Measurements from ENCODE around the gene PRDM13. TPM values are rescaled to one million over a fixed set of nuclear protein-coding genes. Genes with fewer than 3 reads are reported as not detected.

PRDM13 gene
- total RNA-seq (ENCODE audit: low replicate concordance): not detected in 2 replicates

DNA sequence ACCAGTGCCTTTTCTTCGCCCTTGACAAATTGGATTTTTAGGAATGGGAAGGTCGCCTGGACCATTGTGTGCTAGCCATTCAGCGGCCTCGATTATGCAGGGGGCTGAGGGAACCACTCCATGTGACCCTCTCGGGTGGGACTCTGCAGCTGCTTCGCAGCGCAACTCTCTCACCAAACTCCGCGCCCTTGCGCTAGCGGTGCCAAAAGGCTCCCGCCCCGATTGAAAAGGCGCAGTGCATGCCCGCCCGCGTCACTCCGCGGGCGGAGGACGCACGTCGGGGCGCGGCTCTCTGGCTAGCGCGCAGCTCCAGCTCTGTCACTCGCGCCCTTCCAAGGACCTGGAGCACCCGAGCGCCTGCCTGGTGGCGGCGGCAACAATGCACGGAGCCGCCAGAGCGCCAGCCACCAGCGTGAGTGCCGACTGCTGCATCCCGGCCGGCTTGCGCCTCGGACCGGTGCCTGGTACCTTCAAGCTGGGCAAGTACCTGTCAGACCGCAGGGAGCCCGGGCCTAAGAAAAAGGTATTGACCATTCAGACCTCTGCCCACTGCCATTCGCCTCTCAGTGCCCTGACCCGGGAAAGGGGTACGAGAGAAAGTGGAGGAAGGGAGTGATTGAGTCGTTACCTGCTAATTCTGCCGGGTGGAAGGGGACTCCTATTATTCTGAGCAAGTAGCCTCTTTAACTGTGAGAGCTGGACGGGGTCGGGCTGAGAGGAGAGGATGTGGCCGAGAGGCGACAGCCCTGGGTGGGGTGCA is at the start of gene PRDM13:
TSS of gene PRDM13 (plus strand) at position 178 of the 760 bp plus-strand sequence. CDS start at position 380, 202 bp downstream.
- TF ChIP-seq, protein P1, sequence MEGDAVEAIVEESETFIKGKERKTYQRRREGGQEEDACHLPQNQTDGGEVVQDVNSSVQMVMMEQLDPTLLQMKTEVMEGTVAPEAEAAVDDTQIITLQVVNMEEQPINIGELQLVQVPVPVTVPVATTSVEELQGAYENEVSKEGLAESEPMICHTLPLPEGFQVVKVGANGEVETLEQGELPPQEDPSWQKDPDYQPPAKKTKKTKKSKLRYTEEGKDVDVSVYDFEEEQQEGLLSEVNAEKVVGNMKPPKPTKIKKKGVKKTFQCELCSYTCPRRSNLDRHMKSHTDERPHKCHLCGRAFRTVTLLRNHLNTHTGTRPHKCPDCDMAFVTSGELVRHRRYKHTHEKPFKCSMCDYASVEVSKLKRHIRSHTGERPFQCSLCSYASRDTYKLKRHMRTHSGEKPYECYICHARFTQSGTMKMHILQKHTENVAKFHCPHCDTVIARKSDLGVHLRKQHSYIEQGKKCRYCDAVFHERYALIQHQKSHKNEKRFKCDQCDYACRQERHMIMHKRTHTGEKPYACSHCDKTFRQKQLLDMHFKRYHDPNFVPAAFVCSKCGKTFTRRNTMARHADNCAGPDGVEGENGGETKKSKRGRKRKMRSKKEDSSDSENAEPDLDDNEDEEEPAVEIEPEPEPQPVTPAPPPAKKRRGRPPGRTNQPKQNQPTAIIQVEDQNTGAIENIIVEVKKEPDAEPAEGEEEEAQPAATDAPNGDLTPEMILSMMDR (IDR thresholded peaks at IDR 0.05; ENCODE audit: insufficient read depth, low read length): no peak

DNA sequence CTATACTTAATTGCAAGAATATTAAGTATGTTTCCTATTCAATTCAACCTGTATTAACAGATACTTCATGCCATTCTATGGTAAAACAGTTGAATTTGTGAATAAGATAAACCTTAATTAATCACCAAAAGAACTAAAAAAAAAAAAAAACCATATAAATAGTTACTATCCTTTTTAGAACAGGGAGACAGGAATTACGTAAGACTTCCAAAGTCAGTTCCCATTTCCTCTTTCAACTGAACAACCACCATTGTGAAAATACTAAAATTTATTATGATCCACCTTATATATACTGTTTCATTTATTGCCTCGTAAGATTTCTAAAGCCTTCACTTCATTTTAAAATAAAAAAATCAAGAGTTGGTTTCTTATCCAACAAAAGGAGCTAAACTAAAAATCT is 47.6 kb upstream of the PRDM13 start:
- DNase-seq (ENCODE audit: low read depth): no peak
- TF ChIP-seq, protein P1 (IDR thresholded peaks at IDR 0.05; ENCODE audit: insufficient read depth, low read length): no peak
- no peak overlapping the region for H3K4me3 ChIP-seq (ENCODE audit: low read depth, low read length)

More for the DNA sequence above, at the start of gene PRDM13:
- H3K4me3 ChIP-seq (ENCODE audit: low read depth, low read length): no peak within 1 kb of the TSS
- no peak for DNase-seq (ENCODE audit: low read depth)

DNA sequence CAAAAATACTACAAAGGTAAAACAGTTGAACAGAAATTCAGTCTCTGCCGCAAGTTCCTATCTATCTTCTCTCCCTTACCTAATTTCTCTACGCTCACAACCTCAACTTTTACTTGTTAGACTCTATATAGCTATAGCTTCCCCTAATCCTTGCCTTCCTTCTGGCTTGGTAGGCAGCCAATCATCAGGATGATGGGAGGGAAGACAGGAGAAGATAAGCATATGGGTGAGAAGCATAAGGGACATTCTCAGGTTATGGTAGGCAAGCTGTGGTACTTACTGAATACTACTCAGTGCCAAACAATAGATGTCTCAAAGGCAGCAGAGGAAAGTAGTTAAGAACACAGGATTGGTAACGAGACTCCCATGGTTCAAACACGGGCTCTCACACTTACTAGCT is 46.0 kb upstream of the PRDM13 start:
- H3K4me3 ChIP-seq (ENCODE audit: low read depth, low read length): no peak overlapping the region
- no peak for DNase-seq (ENCODE audit: low read depth)
- TF ChIP-seq, protein P1 (IDR thresholded peaks at IDR 0.05; ENCODE audit: insufficient read depth, low read length): no peak

DNA sequence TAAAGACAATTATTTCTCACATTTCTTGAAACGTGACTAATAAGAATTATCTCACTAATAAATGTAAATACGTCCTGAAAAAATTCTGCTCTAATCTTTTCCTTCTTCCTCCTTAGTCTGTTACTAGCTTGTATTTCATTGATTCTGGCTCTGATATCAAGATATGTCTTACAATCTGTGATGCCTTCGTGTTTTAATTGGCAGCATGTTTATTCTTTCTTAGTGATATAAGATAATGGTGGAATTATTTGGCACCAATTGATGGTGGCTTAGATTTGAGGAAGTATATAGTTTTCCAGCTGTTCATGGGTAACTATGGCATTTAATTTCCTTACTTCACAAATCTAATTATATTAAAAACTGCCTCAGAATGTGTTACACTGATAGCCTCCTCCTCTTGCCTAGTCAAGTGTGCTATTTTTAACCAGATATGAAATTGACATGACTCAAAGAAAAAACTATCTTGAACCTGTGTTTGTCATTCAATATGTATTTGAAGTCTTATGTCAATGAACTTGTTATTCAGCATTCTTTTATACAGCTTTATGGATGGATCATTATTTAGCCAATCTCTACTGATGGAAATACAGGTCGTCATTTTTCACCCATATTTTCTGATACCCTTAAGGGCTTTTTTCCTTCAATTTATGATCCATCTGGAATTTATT is 43.4 kb upstream of the PRDM13 start:
- TF ChIP-seq, protein P1 (IDR thresholded peaks at IDR 0.05; ENCODE audit: insufficient read depth, low read length): no peak
- H3K4me3 ChIP-seq (ENCODE audit: low read depth, low read length): no peak overlapping the region
- no peak for DNase-seq (ENCODE audit: low read depth)

DNA sequence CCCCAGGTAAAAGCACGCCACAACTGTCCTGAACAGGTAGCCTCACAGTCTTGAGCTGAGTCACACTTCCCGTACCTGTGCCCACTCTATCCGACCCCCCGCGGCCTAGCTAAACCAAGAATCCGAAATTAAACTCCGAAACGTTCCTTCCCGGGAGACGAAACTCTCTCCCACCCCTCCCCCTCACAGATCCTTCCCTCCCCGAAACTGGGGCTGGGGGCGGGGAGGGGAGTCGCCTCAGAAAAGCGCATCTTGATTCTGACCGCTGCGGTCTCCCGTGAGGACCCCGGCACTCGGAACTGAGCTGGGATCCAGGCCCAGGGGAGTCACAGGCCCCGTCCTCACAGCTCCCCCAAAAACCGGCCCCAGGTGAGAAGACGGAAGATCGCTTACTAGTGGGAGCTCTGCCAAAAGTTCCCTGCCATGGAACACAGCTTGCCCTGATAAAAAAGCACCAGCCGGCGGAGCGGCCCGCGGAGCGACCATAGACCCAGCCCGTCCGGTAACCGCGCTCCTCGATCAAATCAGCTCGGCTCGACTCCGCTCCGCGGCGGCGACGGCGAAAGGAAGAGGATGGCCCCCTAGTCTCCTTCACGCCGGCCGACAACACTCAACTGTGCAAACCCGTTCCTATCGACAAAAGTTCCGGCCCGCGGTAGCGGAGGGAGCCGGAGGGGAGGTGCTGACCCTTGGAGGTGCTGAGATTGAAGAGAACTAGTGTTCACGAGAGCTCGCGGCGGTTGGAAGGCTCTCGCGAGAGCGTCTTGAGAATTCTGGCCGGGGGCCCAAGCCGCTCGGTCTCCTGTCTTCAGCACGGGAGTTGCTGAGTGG is 38.3 kb upstream of the PRDM13 start, which contains the start of gene CCNC:
TSS of gene CCNC (minus strand) at position 558 of the 831 bp plus-strand sequence. CDS start at position 425, 133 bp downstream.
- TF ChIP-seq, protein P1 (IDR thresholded peaks at IDR 0.05; ENCODE audit: insufficient read depth, low read length): no peak

DNA sequence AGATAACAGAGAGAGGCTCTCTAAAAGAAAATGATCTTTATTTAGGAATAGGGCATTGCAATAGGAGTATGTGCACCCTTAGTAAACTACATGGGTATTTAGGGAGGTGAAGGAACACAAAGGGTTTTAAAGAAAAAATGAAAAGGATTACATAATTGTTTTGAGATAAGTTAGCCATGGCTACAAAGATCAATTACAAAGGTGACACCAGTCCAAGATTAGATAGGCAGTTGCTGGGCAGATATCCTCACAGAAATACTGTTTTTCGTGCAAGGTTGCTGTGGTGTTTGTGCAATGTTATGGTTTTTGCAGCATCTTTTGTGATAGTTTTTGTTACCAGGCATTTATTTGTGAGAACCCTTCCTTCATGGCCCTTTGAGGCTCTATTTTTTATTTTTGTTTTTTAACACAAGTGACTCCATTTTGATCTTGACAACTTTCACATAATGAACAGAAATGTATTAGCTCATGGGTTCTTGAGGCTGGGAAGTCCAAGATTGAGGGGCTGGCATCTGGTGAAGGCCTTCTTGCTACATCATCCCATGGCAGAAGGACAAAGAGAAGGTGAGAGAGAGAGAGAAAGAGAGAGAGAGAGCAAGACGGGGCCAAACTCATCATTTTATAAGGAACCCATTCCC is 32.5 kb upstream of the PRDM13 start:
- TF ChIP-seq, protein P1 (IDR thresholded peaks at IDR 0.05; ENCODE audit: insufficient read depth, low read length): no peak
- H3K4me3 ChIP-seq (ENCODE audit: low read depth, low read length): no peak overlapping the region
- no peak for DNase-seq (ENCODE audit: low read depth)

More for the DNA sequence above, 38.3 kb upstream of the PRDM13 start, which contains the start of gene CCNC:
- peak; percentile 96 for DNase-seq (ENCODE audit: low read depth)
- H3K4me3 ChIP-seq (ENCODE audit: low read depth, low read length): peak within 1 kb of the TSS; percentile 94

Measured in fibroblast of the aortic adventitia (primary cell).